GM12878 (cell line): ENCODE results near the gene GGACT. TPM values are rescaled to one million over a fixed set of nuclear protein-coding genes. Genes with fewer than 3 reads are reported as not detected.

Source experiments
- CHD2 ChIP-seq: IDR thresholded peaks from 2 replicates; pipeline ENCODE4 v1.6.1; 2011; ENCODE audit warnings: low read depth, low read length, improper control_type of control experiment, borderline replicate concordance
- DPF2 ChIP-seq: fragments of 450-650 bp; IDR thresholded peaks from 2 replicates; pipeline ENCODE4 v1.6.1; 2017; ENCODE audit warnings: mild to moderate bottlenecking
- NRF1 ChIP-seq: conservative IDR thresholded peaks from 2 replicates; pipeline ENCODE4 v1.6.1; 2011; ENCODE audit warnings: mild to moderate bottlenecking, low read depth, low read length, improper control_type of control experiment
- YY1 ChIP-seq: IDR thresholded peaks from 2 replicates; pipeline ENCODE4 v1.6.1; 2011; ENCODE audit warnings: low read depth, mild to moderate bottlenecking, low read length
- polyA plus RNA-seq, 11 experiments: library from polyadenylated mRNA; depleted of rRNA in 4 of 11; unstranded in 6 of 11; stranded (reverse) in 5 of 11; fragments of >200 nt; fragmentation: Nextera tagmentation in 4 of 11; fragmentation: Illumina TruSeq in 1 of 11; extraction: Ambion mirVana in 4 of 11; extraction: Trizol in 1 of 11; gene quantifications; 1 replicate in 1 of 11; 2 replicates in 10 of 11; pipeline versions ENCODE4 v1.2.1 to v1.2.3, GENCODE V29; 2011 to 2016; ENCODE audit warnings: inconsistent platforms in 2 of 11, missing spikeins in 2 of 11, low read depth in 1 of 11
- total RNA-seq, 4 experiments: library from RNA; depleted of rRNA in 3 of 4; stranded (reverse); fragments of >200 nt in 3 of 4; fragmentation: Illumina TruSeq in 1 of 4; extraction: Trizol in 1 of 4; gene quantifications; 2 replicates each; pipeline versions ENCODE4 v1.2.1 to v1.2.3, GENCODE V29; 2013 to 2021
- TF ChIP-seq, protein P1 (sequence below): fragments of 450-650 bp; formaldehyde crosslinking; IDR thresholded peaks from 2 replicates; pipeline ENCODE4 v1.4.0; 2020; ENCODE audit warnings: mild to moderate bottlenecking, moderate library complexity
- TF ChIP-seq, protein P2 (sequence below): fragments of 150-350 bp; IDR thresholded peaks from 2 replicates; pipeline ENCODE4 v1.6.1; 2016; ENCODE audit warnings: low read depth, low read length

The GGACT gene
- total and polyA plus RNA-seq, 10 of the 15 experiments (the other 5 are each of a cell fraction or from before 2014, with no cell fraction given) = 0.61 to 8.8 (median 4.2) TPM

DNA sequence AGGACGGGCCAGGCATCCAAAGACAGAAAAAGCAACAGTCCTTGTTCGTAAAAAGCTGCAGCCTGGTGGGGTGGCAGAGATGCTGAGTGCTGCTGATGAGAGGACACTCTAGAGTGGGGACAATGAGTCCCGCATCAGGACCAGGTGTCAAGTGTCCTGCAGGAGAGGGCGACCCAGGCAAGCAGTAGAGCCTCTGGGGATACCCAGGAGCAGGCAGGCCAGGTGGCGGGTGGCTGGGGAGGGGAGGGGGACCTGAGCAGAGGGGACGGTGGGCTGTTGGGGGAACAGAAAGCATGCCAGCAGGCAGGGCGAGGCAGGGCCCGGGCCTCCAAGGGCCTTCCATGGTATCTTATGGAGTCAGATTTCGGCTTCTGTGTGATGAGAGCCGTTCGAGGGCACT is 35.8 kb downstream of the GGACT start (continued):
- TF ChIP-seq YY1 (no peak), DPF2 (no peak), NRF1 (no peak), CHD2 (no peak)
- TF ChIP-seq, protein P1, sequence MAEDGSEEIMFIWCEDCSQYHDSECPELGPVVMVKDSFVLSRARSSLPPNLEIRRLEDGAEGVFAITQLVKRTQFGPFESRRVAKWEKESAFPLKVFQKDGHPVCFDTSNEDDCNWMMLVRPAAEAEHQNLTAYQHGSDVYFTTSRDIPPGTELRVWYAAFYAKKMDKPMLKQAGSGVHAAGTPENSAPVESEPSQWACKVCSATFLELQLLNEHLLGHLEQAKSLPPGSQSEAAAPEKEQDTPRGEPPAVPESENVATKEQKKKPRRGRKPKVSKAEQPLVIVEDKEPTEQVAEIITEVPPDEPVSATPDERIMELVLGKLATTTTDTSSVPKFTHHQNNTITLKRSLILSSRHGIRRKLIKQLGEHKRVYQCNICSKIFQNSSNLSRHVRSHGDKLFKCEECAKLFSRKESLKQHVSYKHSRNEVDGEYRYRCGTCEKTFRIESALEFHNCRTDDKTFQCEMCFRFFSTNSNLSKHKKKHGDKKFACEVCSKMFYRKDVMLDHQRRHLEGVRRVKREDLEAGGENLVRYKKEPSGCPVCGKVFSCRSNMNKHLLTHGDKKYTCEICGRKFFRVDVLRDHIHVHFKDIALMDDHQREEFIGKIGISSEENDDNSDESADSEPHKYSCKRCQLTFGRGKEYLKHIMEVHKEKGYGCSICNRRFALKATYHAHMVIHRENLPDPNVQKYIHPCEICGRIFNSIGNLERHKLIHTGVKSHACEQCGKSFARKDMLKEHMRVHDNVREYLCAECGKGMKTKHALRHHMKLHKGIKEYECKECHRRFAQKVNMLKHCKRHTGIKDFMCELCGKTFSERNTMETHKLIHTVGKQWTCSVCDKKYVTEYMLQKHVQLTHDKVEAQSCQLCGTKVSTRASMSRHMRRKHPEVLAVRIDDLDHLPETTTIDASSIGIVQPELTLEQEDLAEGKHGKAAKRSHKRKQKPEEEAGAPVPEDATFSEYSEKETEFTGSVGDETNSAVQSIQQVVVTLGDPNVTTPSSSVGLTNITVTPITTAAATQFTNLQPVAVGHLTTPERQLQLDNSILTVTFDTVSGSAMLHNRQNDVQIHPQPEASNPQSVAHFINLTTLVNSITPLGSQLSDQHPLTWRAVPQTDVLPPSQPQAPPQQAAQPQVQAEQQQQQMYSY (CRISPR knock-in tag) = no peak
- TF ChIP-seq, protein P2, sequence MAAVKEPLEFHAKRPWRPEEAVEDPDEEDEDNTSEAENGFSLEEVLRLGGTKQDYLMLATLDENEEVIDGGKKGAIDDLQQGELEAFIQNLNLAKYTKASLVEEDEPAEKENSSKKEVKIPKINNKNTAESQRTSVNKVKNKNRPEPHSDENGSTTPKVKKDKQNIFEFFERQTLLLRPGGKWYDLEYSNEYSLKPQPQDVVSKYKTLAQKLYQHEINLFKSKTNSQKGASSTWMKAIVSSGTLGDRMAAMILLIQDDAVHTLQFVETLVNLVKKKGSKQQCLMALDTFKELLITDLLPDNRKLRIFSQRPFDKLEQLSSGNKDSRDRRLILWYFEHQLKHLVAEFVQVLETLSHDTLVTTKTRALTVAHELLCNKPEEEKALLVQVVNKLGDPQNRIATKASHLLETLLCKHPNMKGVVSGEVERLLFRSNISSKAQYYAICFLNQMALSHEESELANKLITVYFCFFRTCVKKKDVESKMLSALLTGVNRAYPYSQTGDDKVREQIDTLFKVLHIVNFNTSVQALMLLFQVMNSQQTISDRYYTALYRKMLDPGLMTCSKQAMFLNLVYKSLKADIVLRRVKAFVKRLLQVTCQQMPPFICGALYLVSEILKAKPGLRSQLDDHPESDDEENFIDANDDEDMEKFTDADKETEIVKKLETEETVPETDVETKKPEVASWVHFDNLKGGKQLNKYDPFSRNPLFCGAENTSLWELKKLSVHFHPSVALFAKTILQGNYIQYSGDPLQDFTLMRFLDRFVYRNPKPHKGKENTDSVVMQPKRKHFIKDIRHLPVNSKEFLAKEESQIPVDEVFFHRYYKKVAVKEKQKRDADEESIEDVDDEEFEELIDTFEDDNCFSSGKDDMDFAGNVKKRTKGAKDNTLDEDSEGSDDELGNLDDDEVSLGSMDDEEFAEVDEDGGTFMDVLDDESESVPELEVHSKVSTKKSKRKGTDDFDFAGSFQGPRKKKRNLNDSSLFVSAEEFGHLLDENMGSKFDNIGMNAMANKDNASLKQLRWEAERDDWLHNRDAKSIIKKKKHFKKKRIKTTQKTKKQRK = no peak
